NCI-H1417 (cell line): ENCODE data around the gene ZNF415.
"Not testable (repeated sequence)": the region's sequence is repeated elsewhere in the genome, so short reads cannot be mapped to it uniquely, and the experiment has no call there.

ENCODE experiments used
- DNase-seq, 3 experiments: peaks; one replicate each; lab custom pipeline; 2025; lab: John Stamatoyannopoulos, UW

The ZNF415 gene

GRCh38 chr19:53132141-53132991 is at the start of gene ZNF415:
Gene ZNF415 (minus strand): TSS chr19:53132910. CDS start chr19:53122676, 10,234 bp downstream.
- peak; percentile 63 to 84 (median 83) for DNase-seq

GRCh38 chr19:53182202-53182601 is 49.5 kb upstream of the ZNF415 start:
- no peak for DNase-seq

GRCh38 chr19:53177986-53178385 is 45.3 kb upstream of the ZNF415 start:
- DNase-seq, result no peak

- DNase-seq, result peak in 1 of 3 experiments; percentile 6
These were observed 40.2 kb upstream of the ZNF415 start for GRCh38 chr19:53172889-53173288.

GRCh38 chr19:53165691-53166091 is 33.0 kb upstream of the ZNF415 start:
- DNase-seq, result no peak

GRCh38 chr19:53161123-53161522 is 28.4 kb upstream of the ZNF415 start:
- DNase-seq, result no peak

- DNase-seq, result no peak
These were observed 27.6 kb upstream of the ZNF415 start for GRCh38 chr19:53160350-53160749.

- DNase-seq, result peak; percentile 35 to 67 (median 55)
These were observed 25.5 kb upstream of the ZNF415 start for GRCh38 chr19:53158119-53158656.

- DNase-seq, result peak in 1 of 3 experiments; percentile 0
These were observed 24.9 kb upstream of the ZNF415 start for GRCh38 chr19:53157626-53158025.

GRCh38 chr19:53156850-53157249 is 24.1 kb upstream of the ZNF415 start:
- no peak for DNase-seq

- DNase-seq, result no peak
These were observed 14.9 kb upstream of the ZNF415 start for GRCh38 chr19:53147645-53148044.

- no peak for DNase-seq
These were observed 7.6 kb upstream of the ZNF415 start for GRCh38 chr19:53140351-53140750.

- DNase-seq, result no peak
These were observed 3.7 kb upstream of the ZNF415 start for GRCh38 chr19:53136432-53136831.

- no peak for DNase-seq
These were observed 983 bp downstream of the ZNF415 start for GRCh38 chr19:53131727-53132126.

GRCh38 chr19:53131085-53131590 is 1.6 kb downstream of the ZNF415 start:
- DNase-seq, result no peak

GRCh38 chr19:53130506-53130905 is 2.2 kb downstream of the ZNF415 start:
- DNase-seq, result no peak

- DNase-seq, result not testable (repeated sequence)
These were observed 5.8 kb downstream of the ZNF415 start for GRCh38 chr19:53126733-53127526.

- no peak for DNase-seq
These were observed 9.3 kb downstream of the ZNF415 start for GRCh38 chr19:53123400-53123799.

GRCh38 chr19:53112286-53112685 is 20.4 kb downstream of the ZNF415 start:
- no peak for DNase-seq

- no peak for DNase-seq
These were observed 23.2 kb downstream of the ZNF415 start for GRCh38 chr19:53109527-53109926.

- DNase-seq, result peak; percentile 96 to 98 (median 97)
These were observed 29.2 kb downstream of the ZNF415 start, which contains the start of gene ZNF160 for GRCh38 chr19:53103234-53104203. Gene ZNF160 (minus strand): TSS chr19:53103422. CDS start chr19:53086276, 17,146 bp downstream.
